T-helper 17 cell (primary cell): ENCODE results near the gene LSM10. TPM values are rescaled to one million over a fixed set of nuclear protein-coding genes. Genes with fewer than 3 reads are reported as not detected.

Experiments used
- ATAC-seq: fragments of 150-1000 bp; cut with Tn5 transposase; 2 replicates; pipeline ENCODE4 v1.10.0; 2021; ENCODE audit warnings: mild to moderate bottlenecking, moderate library complexity
- DNase-seq, 3 donors: peaks; one replicate each; pipeline versions ENCODE4 v3.0.0 to v3.0.0-alpha.2; 2020 to 2021
- H3K9me3 ChIP-seq: one replicate; pipeline ENCODE4 v1.7.0; 2013; ENCODE audit warnings: low read length, mild to moderate bottlenecking; ENCODE audit not compliant: control insufficient read depth, poor library complexity, severe bottlenecking
- H3K27ac Mint-ChIP-seq: one replicate; pipeline ENCODE4 v1.8.0; 2022; ENCODE audit warnings: mild to moderate bottlenecking, moderate library complexity, mixed read lengths
- H3K27me3 Mint-ChIP-seq: one replicate; pipeline ENCODE4 v1.8.0; 2022; ENCODE audit warnings: mixed read lengths
- H3K36me3 Mint-ChIP-seq: one replicate; pipeline ENCODE4 v1.8.0; 2022; ENCODE audit warnings: low read depth, mixed read lengths
- H3K4me1 Mint-ChIP-seq: one replicate; pipeline ENCODE4 v1.8.0; 2022; ENCODE audit warnings: mild to moderate bottlenecking, mixed read lengths
- H3K4me3 Mint-ChIP-seq: one replicate; pipeline ENCODE4 v1.8.0; 2022; ENCODE audit warnings: mild to moderate bottlenecking, moderate library complexity, mixed read lengths
- total RNA-seq, 4 donors: library from RNA in 2 of 4; stranded (reverse) in 2 of 4; gene quantifications; one replicate each; pipeline ENCODE4 v1.2.3 and lab custom pipeline; 2022 to 2026

The LSM10 gene
- total RNA-seq, 2 donors from 2014 or later: 26.4 to 31.1 TPM

GRCh38 chr1:36369061-36369861 lies 28.4 kb downstream of the LSM10 start:
- no peaks in the 10 kb centered on the region for H3K27me3 Mint-ChIP-seq
- DNase-seq: peak; percentile 68 to 84 (median 71)
- H3K36me3 Mint-ChIP-seq: no peaks in the 10 kb centered on the region
- no peaks in the 10 kb centered on the region for H3K9me3 ChIP-seq
- H3K27ac Mint-ChIP-seq: peak overlapping the region; percentile 79
- peak overlapping the region; percentile 49 for H3K4me3 Mint-ChIP-seq
- H3K4me1 Mint-ChIP-seq: peaks cover 52% of the 10 kb centered on the region
- ATAC-seq: peak; percentile 65

DNA sequence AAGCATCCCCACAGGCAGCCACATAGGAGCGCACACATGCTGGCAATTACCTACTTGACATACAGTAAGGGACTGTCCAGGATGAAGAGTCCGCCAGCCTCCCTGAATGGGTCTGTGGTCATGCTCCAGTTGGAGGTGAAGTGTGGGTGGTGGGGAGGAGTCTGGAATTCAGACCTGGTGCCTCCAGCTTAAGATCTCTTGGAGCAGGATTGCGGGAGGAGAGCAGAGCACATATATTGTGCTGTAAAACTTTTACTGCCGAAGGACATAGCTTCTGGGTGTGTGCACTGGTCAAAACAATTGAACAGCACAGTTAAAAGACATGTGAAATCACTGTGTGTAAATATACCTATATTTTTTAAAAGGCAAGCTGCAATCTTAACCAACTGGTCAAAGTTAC lies 29.9 kb downstream of the LSM10 start:
- Mint-ChIP-seq H3K36me3 (no peaks in the 10 kb centered on the region), H3K27ac (no peak overlapping the region), H3K4me1 (peaks cover 42% of the 10 kb centered on the region), H3K27me3 (no peaks in the 10 kb centered on the region), H3K4me3 (peak overlapping the region; percentile 28)
- DNase-seq: no peak
- H3K9me3 ChIP-seq: no peaks in the 10 kb centered on the region
- no peak for ATAC-seq

DNA sequence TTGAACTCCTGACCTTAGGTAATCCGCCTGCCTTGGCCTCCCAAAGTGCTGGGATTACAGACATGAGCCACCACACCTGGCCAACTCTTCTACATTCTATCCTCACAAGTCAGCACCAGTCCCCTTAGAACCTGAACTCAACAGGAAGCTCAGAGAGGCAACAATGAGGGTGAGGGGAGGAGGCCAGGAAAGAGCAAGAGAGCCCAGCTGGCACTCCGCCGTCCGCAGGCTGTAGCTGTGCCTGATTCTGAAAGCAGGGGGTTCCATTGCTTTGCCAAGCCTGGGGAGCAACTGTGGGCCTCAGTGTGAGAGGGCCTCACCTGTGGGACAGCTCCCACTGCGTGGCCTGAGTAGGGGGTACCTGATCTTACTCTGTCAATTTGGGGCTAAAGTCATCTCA lies 30.6 kb downstream of the LSM10 start:
- H3K27ac Mint-ChIP-seq: peak overlapping the region; percentile 96
- H3K9me3 ChIP-seq: no peaks in the 10 kb centered on the region
- no peaks in the 10 kb centered on the region for H3K27me3 Mint-ChIP-seq
- H3K4me1 Mint-ChIP-seq: peaks cover 42% of the 10 kb centered on the region
- H3K4me3 Mint-ChIP-seq: peak overlapping the region; percentile 47
- H3K36me3 Mint-ChIP-seq: no peaks in the 10 kb centered on the region
- DNase-seq (peak in 1 of 3 donors; percentile 28), ATAC-seq (peak; percentile 68)

- no peaks in the 10 kb centered on the region for H3K9me3 ChIP-seq
- ATAC-seq: peak; percentile 79
- peak in 2 of 3 donors; percentile 21 to 44 for DNase-seq
- Mint-ChIP-seq H3K4me1 (peaks cover 44% of the 10 kb centered on the region), H3K4me3 (peak overlapping the region; percentile 69), H3K27ac (peak overlapping the region; percentile 96), H3K27me3 (no peaks in the 10 kb centered on the region), H3K36me3 (peaks cover 3% of the 10 kb centered on the region)
These were observed 31.5 kb downstream of the LSM10 start for GRCh38 chr1:36366091-36366661.

- Mint-ChIP-seq H3K36me3 (peaks cover 3% of the 10 kb centered on the region), H3K4me3 (no peak overlapping the region), H3K27me3 (no peaks in the 10 kb centered on the region), H3K4me1 (peaks cover 43% of the 10 kb centered on the region), H3K27ac (peak overlapping the region; percentile 96)
- no peak for ATAC-seq
- no peak for DNase-seq
- no peaks in the 10 kb centered on the region for H3K9me3 ChIP-seq
These were observed 32.3 kb downstream of the LSM10 start for GRCh38 chr1:36365381-36365780.

DNA sequence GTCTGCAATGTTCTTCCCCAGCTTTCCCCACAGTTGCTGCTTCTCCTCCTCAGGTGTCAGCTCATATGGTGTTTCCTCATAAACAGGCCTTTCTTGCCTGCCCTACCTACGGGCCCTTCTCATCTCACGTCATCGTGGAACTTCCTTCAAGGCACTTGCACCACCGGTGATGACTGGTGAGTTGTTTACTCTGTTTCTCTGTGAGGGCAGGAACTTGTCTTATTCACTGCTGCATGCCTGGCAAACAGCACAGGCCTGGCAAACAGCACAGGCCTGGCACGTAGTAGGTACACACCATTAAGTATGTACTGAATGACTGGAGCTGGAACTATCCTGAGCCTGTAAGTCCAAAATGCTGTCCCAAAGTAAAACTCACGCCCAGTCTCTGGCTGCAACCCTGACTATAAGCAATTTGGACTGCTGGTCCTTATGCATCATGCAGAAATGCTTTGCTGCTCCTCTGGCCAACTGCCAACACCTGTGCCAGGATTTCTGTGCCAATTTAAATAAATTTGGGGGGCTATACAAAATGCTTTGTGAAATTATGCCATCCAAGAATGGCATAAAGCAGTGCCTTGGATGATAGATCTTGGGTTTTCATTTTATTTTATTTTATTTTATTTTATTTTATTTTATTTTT lies 37.7 kb downstream of the LSM10 start:
- H3K4me3 Mint-ChIP-seq: peak overlapping the region; percentile 50
- peak overlapping the region; percentile 90 for H3K27ac Mint-ChIP-seq
- peaks cover 14% of the 10 kb centered on the region for H3K4me1 Mint-ChIP-seq
- H3K36me3 Mint-ChIP-seq: peaks cover 3% of the 10 kb centered on the region
- DNase-seq (no peak), ATAC-seq (peak; percentile 94)
- H3K27me3 Mint-ChIP-seq: no peaks in the 10 kb centered on the region
- H3K9me3 ChIP-seq: no peaks in the 10 kb centered on the region

DNA sequence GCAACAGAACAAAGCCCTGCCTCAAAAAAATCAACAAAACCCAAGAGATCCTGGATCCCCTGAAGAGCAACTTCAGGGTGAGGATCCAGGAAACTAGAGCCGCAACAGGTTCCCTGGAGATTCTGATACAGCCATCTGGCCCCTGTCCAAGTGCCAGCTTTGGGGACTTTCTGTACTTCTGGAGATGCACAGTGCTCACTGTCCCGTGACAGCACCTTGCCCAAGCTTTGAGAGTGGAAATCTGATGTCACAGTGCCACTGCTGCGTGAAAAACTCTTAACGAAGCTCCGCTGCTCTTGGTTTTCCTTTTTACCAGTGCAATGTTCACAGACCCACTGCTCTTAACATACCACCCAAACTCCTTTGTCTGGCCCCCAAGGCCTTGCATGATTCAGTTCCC lies 38.3 kb downstream of the LSM10 start:
- H3K4me1 Mint-ChIP-seq: peaks cover 14% of the 10 kb centered on the region

GRCh38 chr1:36358514-36359084 lies 39.1 kb downstream of the LSM10 start:
- H3K9me3 ChIP-seq: no peaks in the 10 kb centered on the region
- ATAC-seq: no peak

More for the DNA sequence above, 38.3 kb downstream of the LSM10 start:
- no peak for DNase-seq
- ATAC-seq: peak; percentile 20
- H3K9me3 ChIP-seq: no peaks in the 10 kb centered on the region
- peak overlapping the region; percentile 50 for H3K4me3 Mint-ChIP-seq
- no peaks in the 10 kb centered on the region for H3K27me3 Mint-ChIP-seq
- H3K27ac Mint-ChIP-seq: peak overlapping the region; percentile 90
- peaks cover 3% of the 10 kb centered on the region for H3K36me3 Mint-ChIP-seq

DNA sequence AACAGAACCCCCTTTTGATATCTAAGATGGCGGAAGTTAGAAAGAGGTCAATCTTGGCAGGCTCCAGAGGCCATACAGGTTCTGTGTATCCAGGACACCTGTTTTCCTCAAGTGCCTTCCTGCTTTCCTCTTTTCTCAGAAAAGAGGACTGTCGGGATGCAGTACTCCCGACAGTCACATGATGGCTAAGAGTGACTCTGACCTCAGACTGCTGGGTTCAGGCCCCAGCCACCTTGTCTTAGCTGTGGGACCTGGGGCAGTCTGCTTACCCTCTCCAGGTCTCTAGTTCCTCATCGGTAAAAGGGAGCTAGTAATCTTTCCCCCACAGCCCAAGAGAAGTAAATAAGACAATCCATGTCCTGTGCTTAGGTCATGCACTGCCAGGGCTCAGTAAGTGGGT lies 41.9 kb downstream of the LSM10 start:
- peaks cover 24% of the 10 kb centered on the region for H3K4me1 Mint-ChIP-seq
- ATAC-seq: no peak
- no peak overlapping the region for H3K4me3 Mint-ChIP-seq
- DNase-seq: no peak
- H3K27ac Mint-ChIP-seq: no peak overlapping the region
- H3K36me3 Mint-ChIP-seq: no peaks in the 10 kb centered on the region
- H3K27me3 Mint-ChIP-seq: no peaks in the 10 kb centered on the region
- no peaks in the 10 kb centered on the region for H3K9me3 ChIP-seq

More at GRCh38 chr1:36358514-36359084, 39.1 kb downstream of the LSM10 start:
- peak overlapping the region; percentile 90 for H3K27ac Mint-ChIP-seq
- no peak overlapping the region for H3K4me3 Mint-ChIP-seq
- DNase-seq: no peak
- H3K36me3 Mint-ChIP-seq: peaks cover 3% of the 10 kb centered on the region
- peaks cover 14% of the 10 kb centered on the region for H3K4me1 Mint-ChIP-seq
- H3K27me3 Mint-ChIP-seq: no peaks in the 10 kb centered on the region

DNA sequence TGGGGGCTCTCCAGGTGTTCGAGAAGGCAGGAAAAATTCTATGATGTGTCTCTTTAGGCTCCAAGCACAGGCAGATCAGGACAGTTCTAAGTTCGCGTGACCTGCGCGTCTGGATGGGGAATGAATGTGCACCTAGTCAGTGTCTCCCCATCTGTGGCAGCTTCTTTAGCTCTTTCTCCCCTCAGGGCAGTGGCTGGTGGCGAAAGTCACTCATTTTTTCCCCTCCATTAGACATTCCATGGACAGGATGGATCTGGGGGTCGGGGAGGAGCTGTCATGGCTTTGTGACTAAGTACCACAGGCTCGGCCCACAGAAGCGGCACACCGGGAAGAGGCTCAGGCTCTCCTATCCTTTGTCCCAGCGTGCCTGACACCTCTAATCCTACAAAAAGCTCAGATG lies 43.2 kb downstream of the LSM10 start:
- no peak overlapping the region for H3K27ac Mint-ChIP-seq
- DNase-seq (no peak), ATAC-seq (no peak)
- no peaks in the 10 kb centered on the region for H3K27me3 Mint-ChIP-seq
- peaks cover 25% of the 10 kb centered on the region for H3K4me1 Mint-ChIP-seq
- no peaks in the 10 kb centered on the region for H3K9me3 ChIP-seq
- H3K36me3 Mint-ChIP-seq: no peaks in the 10 kb centered on the region
- no peak overlapping the region for H3K4me3 Mint-ChIP-seq

- Mint-ChIP-seq H3K27ac (peak overlapping the region; percentile 78), H3K27me3 (no peaks in the 10 kb centered on the region), H3K36me3 (peaks cover 2% of the 10 kb centered on the region), H3K4me3 (no peak overlapping the region), H3K4me1 (peaks cover 26% of the 10 kb centered on the region)
- no peak for DNase-seq
- H3K9me3 ChIP-seq: no peaks in the 10 kb centered on the region
- ATAC-seq: no peak
These were observed 44.5 kb downstream of the LSM10 start for GRCh38 chr1:36352910-36353878.

GRCh38 chr1:36352125-36352909 lies 45.4 kb downstream of the LSM10 start:
- peaks cover 4% of the 10 kb centered on the region for H3K36me3 Mint-ChIP-seq
- H3K4me1 Mint-ChIP-seq: peaks cover 26% of the 10 kb centered on the region
- DNase-seq (no peak), ATAC-seq (no peak)
- no peaks in the 10 kb centered on the region for H3K27me3 Mint-ChIP-seq
- peak overlapping the region; percentile 78 for H3K27ac Mint-ChIP-seq
- H3K4me3 Mint-ChIP-seq: peak overlapping the region; percentile 36
- no peaks in the 10 kb centered on the region for H3K9me3 ChIP-seq
